HepG2 (cell line): Measurements from ENCODE around the gene PPP1R13B. TPM values are rescaled to one million over a fixed set of nuclear protein-coding genes. Genes with fewer than 3 reads are reported as not detected.

Source experiments
- AGO2 ChIP-seq: fragments of 200-400 bp; formaldehyde crosslinking; optimal IDR thresholded peaks from 2 replicates; pipeline ENCODE3; 2017; ENCODE audit warnings: mild to moderate bottlenecking, low read depth, low read length, moderate library complexity
- ATF7 ChIP-seq, 2 experiments: fragments of 450-650 bp in 1 of 2; sonication (generic) in 1 of 2; formaldehyde crosslinking in 1 of 2; IDR thresholded peaks; 2 replicates each; pipeline versions ENCODE4 v1.4.0 to v1.6.1; 2016 to 2020; ENCODE audit warnings: antibody characterized with exemption in 1 of 2, mild to moderate bottlenecking in 1 of 2, missing genetic modification reagents in 1 of 2
- ELF3 ChIP-seq: IDR thresholded peaks from 2 replicates; pipeline ENCODE4 v1.6.1; 2016; ENCODE audit warnings: missing genetic modification reagents, missing compliant biosample characterization
- KAT7 ChIP-seq: IDR thresholded peaks from 2 replicates; pipeline ENCODE4 v1.6.1; 2018; ENCODE audit warnings: borderline replicate concordance, missing compliant biosample characterization
- KDM2A ChIP-seq: sonication (generic); formaldehyde crosslinking; IDR thresholded peaks from 2 replicates; pipeline ENCODE4 v1.4.0; 2020; ENCODE audit warnings: low read depth, missing genetic modification reagents, borderline replicate concordance
- KLF6 ChIP-seq: IDR thresholded peaks from 2 replicates; pipeline ENCODE4 v1.8.0; 2016; ENCODE audit warnings: missing biosample characterization, missing genetic modification reagents
- MAZ ChIP-seq, 2 experiments: sonication (generic) in 1 of 2; formaldehyde crosslinking in 1 of 2; IDR thresholded peaks; 2 replicates each; pipeline versions ENCODE4 v1.5.0 to v1.6.1; 2012 to 2020; ENCODE audit warnings: low read depth in 2 of 2, mild to moderate bottlenecking in 2 of 2, borderline replicate concordance in 1 of 2, improper control_type of control experiment in 1 of 2, low read length in 1 of 2, missing genetic modification reagents in 1 of 2, moderate library complexity in 1 of 2
- MEIS2 ChIP-seq: sonication (generic); formaldehyde crosslinking; IDR thresholded peaks from 2 replicates; pipeline ENCODE4 v1.9.0; 2021; ENCODE audit warnings: mild to moderate bottlenecking, missing genetic modification reagents
- MIXL1 ChIP-seq: IDR thresholded peaks from 2 replicates; pipeline ENCODE4 v1.6.1; 2016
- MTF1 ChIP-seq: sonication (generic); formaldehyde crosslinking; IDR thresholded peaks from 2 replicates; pipeline ENCODE4 v1.5.0; 2020; ENCODE audit warnings: missing genetic modification reagents
- NFRKB ChIP-seq: fragments of 450-650 bp; IDR thresholded peaks from 2 replicates; pipeline ENCODE4 v1.6.1; 2017
- ZNF121 ChIP-seq: sonication (generic); formaldehyde crosslinking; IDR thresholded peaks from 2 replicates; pipeline ENCODE4 v1.5.0; 2020; ENCODE audit warnings: mild to moderate bottlenecking, missing genetic modification reagents
- ZNF564 ChIP-seq: sonication (generic); formaldehyde crosslinking; IDR thresholded peaks from 2 replicates; pipeline ENCODE4 v1.8.1; 2023; ENCODE audit warnings: mild to moderate bottlenecking, missing genetic modification reagents
- ZNF703 ChIP-seq: sonication (generic); formaldehyde crosslinking; IDR thresholded peaks from 2 replicates; pipeline ENCODE4 v1.5.1; 2020; ENCODE audit warnings: missing genetic modification reagents, mild to moderate bottlenecking, moderate library complexity, borderline replicate concordance
- polyA plus RNA-seq, 8 experiments: library from polyadenylated mRNA; depleted of rRNA in 3 of 8; stranded (reverse) in 7 of 8; unstranded in 1 of 8; fragments of >200 nt; fragmentation: Illumina TruSeq in 4 of 8; extraction: Trizol in 4 of 8; gene quantifications; 2 replicates each; pipeline versions ENCODE4 v1.2.1 to v1.2.3, GENCODE V29; 2011 to 2016; ENCODE audit warnings: low read depth in 4 of 8, missing spikeins in 1 of 8, mixed read lengths in 1 of 8; ENCODE audit not compliant: insufficient read depth in 1 of 8
- total RNA-seq, 5 experiments: library from RNA; depleted of rRNA; stranded (reverse); fragments of >200 nt; fragmentation: Illumina TruSeq; extraction: Trizol; gene quantifications; 2 replicates each; pipeline ENCODE4 v1.2.3, GENCODE V29; 2016; ENCODE audit warnings: low read depth in 1 of 5
- TF ChIP-seq, protein P1 (sequence below): sonication (generic); formaldehyde crosslinking; IDR thresholded peaks from 2 replicates; pipeline ENCODE4 v1.4.0; 2020; ENCODE audit warnings: missing genetic modification reagents
- TF ChIP-seq, protein P2 (sequence below): sonication (generic); formaldehyde crosslinking; IDR thresholded peaks from 2 replicates; pipeline ENCODE4 v1.4.0; 2020; ENCODE audit warnings: missing genetic modification reagents, borderline replicate concordance
- TF ChIP-seq, protein P3 (sequence below): sonication (generic); formaldehyde crosslinking; conservative IDR thresholded peaks from 2 replicates; pipeline ENCODE4 v1.8.0; 2022; ENCODE audit warnings: mild to moderate bottlenecking, moderate library complexity, missing genetic modification reagents

PPP1R13B gene
- total and polyA plus RNA-seq, 2 of the 13 experiments (the other 11 are each of a cell fraction or from before 2014, with no cell fraction given): 4.6 to 9.4 TPM

DNA sequence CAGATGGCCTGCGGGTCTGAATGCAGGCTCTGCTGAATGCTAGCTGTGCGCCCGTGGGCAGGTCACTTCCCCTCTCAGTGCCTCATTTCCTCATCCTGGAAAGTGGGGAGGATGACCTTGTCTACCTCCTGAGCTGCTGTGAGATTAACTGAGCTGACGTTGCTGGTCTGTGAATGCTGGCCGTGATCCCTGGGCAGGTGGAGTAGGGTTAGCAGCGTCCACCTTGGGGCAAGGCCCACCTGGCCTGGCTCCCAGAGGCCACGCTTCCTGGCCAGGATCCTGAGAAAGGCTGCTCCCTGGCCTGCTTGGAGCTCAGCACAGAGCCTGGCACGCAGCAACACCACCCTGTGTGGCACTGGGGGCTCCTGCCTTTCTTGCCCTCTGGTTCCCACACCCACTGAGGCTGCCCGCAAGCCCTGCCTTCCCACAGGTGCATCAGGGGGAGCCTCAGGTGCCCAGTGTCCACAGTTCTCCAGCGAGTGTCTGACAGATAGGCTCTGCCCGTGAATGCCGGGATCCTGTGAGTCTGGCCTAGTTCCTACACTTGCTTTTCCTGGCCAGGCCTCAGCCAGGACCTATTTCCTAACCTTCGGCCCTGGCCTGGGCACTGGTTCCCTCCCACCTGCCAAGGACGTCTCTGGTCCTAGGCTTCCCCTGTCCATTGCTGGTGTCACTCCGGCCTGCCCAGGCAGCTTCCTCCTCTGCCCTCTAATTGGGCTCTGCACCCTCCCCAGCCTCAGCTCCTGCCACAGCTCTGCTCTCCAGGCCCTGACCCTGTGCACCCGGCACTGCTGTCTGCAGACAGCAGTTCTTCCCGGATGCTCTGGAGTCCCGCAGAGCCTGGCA, 43.7 kb upstream of the PPP1R13B start (continued):
- TF ChIP-seq, protein P1, sequence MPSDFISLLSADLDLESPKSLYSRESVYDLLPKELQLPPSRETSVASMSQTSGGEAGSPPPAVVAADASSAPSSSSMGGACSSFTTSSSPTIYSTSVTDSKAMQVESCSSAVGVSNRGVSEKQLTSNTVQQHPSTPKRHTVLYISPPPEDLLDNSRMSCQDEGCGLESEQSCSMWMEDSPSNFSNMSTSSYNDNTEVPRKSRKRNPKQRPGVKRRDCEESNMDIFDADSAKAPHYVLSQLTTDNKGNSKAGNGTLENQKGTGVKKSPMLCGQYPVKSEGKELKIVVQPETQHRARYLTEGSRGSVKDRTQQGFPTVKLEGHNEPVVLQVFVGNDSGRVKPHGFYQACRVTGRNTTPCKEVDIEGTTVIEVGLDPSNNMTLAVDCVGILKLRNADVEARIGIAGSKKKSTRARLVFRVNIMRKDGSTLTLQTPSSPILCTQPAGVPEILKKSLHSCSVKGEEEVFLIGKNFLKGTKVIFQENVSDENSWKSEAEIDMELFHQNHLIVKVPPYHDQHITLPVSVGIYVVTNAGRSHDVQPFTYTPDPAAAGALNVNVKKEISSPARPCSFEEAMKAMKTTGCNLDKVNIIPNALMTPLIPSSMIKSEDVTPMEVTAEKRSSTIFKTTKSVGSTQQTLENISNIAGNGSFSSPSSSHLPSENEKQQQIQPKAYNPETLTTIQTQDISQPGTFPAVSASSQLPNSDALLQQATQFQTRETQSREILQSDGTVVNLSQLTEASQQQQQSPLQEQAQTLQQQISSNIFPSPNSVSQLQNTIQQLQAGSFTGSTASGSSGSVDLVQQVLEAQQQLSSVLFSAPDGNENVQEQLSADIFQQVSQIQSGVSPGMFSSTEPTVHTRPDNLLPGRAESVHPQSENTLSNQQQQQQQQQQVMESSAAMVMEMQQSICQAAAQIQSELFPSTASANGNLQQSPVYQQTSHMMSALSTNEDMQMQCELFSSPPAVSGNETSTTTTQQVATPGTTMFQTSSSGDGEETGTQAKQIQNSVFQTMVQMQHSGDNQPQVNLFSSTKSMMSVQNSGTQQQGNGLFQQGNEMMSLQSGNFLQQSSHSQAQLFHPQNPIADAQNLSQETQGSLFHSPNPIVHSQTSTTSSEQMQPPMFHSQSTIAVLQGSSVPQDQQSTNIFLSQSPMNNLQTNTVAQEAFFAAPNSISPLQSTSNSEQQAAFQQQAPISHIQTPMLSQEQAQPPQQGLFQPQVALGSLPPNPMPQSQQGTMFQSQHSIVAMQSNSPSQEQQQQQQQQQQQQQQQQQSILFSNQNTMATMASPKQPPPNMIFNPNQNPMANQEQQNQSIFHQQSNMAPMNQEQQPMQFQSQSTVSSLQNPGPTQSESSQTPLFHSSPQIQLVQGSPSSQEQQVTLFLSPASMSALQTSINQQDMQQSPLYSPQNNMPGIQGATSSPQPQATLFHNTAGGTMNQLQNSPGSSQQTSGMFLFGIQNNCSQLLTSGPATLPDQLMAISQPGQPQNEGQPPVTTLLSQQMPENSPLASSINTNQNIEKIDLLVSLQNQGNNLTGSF: peak; percentile 62; the same call in 1 of the 2 replicates
- TF ChIP-seq KLF6 (CRISPR knock-in tag) (no peak), KAT7 (CRISPR knock-in tag) (0 out of 2 replicates have a peak, but pooled peaks have one; percentile 11), NFRKB (no peak), ELF3 (CRISPR knock-in tag) (peak; percentile 43; the same call in 1 of the 2 replicates), ZNF121 (CRISPR knock-in tag) (peak; percentile 58; the same call in 1 of the 2 replicates), ZNF564 (CRISPR knock-in tag) (no peak), KDM2A (CRISPR knock-in tag) (peak; percentile 15; the same call in 1 of the 2 replicates), AGO2 (no peak), MAZ (IDR thresholded peaks at IDR 0.05; ENCODE audit: borderline replicate concordance, low read depth, low read length) (no peak), MAZ (CRISPR knock-in tag; IDR thresholded peaks at IDR 0.05; ENCODE audit: low read depth) (no peak), ATF7 (IDR thresholded peaks at IDR 0.05) (no peak), ATF7 (CRISPR knock-in tag; IDR thresholded peaks at IDR 0.05) (no peak), MIXL1 (peak; percentile 49; the same call in 1 of the 2 replicates), MEIS2 (CRISPR knock-in tag) (0 out of 2 replicates have a peak, but pooled peaks have one; percentile 43), ZNF703 (CRISPR knock-in tag) (no peak), MTF1 (CRISPR knock-in tag) (peak; percentile 95)
- TF ChIP-seq, protein P2, sequence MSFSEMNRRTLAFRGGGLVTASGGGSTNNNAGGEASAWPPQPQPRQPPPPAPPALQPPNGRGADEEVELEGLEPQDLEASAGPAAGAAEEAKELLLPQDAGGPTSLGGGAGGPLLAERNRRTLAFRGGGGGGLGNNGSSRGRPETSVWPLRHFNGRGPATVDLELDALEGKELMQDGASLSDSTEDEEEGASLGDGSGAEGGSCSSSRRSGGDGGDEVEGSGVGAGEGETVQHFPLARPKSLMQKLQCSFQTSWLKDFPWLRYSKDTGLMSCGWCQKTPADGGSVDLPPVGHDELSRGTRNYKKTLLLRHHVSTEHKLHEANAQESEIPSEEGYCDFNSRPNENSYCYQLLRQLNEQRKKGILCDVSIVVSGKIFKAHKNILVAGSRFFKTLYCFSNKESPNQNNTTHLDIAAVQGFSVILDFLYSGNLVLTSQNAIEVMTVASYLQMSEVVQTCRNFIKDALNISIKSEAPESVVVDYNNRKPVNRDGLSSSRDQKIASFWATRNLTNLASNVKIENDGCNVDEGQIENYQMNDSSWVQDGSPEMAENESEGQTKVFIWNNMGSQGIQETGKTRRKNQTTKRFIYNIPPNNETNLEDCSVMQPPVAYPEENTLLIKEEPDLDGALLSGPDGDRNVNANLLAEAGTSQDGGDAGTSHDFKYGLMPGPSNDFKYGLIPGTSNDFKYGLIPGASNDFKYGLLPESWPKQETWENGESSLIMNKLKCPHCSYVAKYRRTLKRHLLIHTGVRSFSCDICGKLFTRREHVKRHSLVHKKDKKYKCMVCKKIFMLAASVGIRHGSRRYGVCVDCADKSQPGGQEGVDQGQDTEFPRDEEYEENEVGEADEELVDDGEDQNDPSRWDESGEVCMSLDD (CRISPR knock-in tag): 0 out of 2 replicates have a peak, but pooled peaks have one; percentile 5
- TF ChIP-seq, protein P3, sequence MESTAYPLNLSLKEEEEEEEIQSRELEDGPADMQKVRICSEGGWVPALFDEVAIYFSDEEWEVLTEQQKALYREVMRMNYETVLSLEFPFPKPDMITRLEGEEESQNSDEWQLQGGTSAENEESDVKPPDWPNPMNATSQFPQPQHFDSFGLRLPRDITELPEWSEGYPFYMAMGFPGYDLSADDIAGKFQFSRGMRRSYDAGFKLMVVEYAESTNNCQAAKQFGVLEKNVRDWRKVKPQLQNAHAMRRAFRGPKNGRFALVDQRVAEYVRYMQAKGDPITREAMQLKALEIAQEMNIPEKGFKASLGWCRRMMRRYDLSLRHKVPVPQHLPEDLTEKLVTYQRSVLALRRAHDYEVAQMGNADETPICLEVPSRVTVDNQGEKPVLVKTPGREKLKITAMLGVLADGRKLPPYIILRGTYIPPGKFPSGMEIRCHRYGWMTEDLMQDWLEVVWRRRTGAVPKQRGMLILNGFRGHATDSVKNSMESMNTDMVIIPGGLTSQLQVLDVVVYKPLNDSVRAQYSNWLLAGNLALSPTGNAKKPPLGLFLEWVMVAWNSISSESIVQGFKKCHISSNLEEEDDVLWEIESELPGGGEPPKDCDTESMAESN (CRISPR knock-in tag): no peak
